Esophagus squamous epithelium (tissue), 4 donors: ENCODE results near the gene KRTAP4-9.

Source experiments
- CTCF ChIP-seq, 6 experiments: fragments of 450-650 bp in 4 of 6; fragments of 200-600 bp in 2 of 6; sonication (generic) in 2 of 6; IDR thresholded peaks; one replicate each; pipeline ENCODE4 v1.5.1; 2016 to 2019; ENCODE audit warnings: antibody characterized with exemption in 6 of 6, mild to moderate bottlenecking in 4 of 6, moderate library complexity in 4 of 6
- POLR2A ChIP-seq, 4 donors: fragments of 450-650 bp; IDR thresholded peaks; one replicate each; pipeline ENCODE4 v1.6.1; 2017; ENCODE audit warnings: antibody characterized with exemption in 4 of 4, mild to moderate bottlenecking in 4 of 4, moderate library complexity in 3 of 4

DNA sequence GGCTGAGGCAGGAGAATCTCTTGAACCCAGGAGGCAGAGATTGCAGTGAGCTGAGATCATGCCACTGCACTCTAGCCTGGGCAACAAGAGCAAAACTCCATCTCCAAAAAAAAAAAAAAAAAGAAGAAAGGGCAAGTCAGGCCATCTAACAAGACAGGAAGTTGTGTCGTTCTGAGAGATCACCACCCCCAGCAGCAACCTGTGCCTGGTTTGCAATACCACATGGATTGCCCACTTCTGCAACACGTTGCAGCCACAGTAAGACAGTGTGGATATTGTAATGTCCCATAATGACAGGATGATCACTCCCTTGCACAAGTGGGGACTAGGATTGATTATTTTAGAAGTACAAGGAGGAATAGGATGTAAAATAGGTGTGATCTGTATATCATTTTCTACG, 36.2 kb upstream of the KRTAP4-9 start:
- no peak for TF ChIP-seq CTCF (IDR thresholded peaks at IDR 0.05)
- TF ChIP-seq POLR2A (IDR thresholded peaks at IDR 0.05) = no peak
